ENCODE measurements around the gene HDHD5.

The HDHD5 gene

DNA sequence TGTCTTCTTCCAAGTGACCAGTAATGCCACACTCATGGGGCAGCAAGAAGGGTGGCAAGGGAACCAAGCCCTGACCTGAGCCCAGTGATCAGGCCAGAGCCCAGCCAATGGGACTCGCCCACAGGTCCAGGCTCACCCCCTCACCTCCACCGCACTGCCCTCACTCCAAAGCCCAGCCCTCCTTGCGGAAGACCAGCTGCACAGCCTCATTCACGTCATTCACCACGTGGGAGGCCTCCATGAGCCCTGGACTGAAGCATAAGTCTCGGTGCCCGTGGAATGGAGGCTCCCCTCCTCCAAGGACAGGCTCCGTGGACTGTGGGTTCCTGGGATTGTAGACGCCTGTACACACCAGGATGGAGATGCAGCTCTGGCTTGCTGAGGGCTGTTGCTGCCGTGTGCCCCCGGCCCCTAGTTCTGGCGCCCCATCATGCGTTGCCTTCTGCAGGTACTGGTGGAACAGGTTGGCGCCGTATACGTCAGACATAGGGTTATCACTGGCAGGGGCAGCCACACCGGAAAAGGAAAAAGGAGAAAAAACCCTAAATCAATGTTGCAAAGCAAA is 21.1 kb downstream of the HDHD5 start:
- Histone ChIP-seq H3K36me3 (ENCODE audit: control insufficient read depth, insufficient read depth, low read length) (peaks cover 49% of the 10 kb centered on the region), H3K27ac (ENCODE audit: low read depth, low read length) (no peak overlapping the region)

DNA sequence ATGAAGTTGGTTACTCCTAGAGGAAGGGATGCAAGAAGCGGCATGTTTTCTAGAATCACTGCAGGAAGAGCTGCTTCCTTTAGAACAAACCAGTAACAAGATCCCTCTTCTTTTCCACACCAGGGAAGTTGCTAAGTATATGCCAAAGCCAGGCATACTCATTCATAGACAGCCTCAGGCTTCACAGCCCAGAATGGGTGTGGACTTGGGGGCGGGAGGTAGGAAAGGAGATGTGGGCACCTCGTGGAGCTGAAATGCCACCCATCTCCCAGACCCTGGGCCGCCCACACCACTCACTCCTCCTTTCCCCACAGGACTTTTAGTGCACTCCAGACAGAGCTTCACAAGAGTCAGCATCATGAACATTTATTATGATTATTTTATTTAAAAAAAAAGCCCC is 21.9 kb downstream of the HDHD5 start:
- H3K27ac ChIP-seq (ENCODE audit: low read depth, low read length): no peak overlapping the region
- peaks cover 41% of the 10 kb centered on the region for H3K36me3 ChIP-seq (ENCODE audit: control insufficient read depth, insufficient read depth, low read length)
- no peaks in the 10 kb centered on the region for H3K9me3 ChIP-seq (ENCODE audit: control insufficient read depth, insufficient read depth, low read length)

More for the DNA sequence above, 21.1 kb downstream of the HDHD5 start:
- no peaks in the 10 kb centered on the region for H3K27me3 ChIP-seq (ENCODE audit: control insufficient read depth, insufficient read depth, low read length)
- H3K4me3 ChIP-seq (ENCODE audit: low read depth, low read length): no peak overlapping the region
- no peaks in the 10 kb centered on the region for H3K9me3 ChIP-seq (ENCODE audit: control insufficient read depth, insufficient read depth, low read length)
- no peak overlapping the region for H3K9ac ChIP-seq (ENCODE audit: low read depth, low read length)
- H3K4me1 ChIP-seq (ENCODE audit: control insufficient read depth, insufficient read depth, low read length): no peaks in the 10 kb centered on the region

GRCh38 chr22:17135153-17135760 is 23.8 kb downstream of the HDHD5 start:
- H3K27me3 ChIP-seq (ENCODE audit: control insufficient read depth, insufficient read depth, low read length): no peaks in the 10 kb centered on the region
- no peak overlapping the region for H3K9ac ChIP-seq (ENCODE audit: low read depth, low read length)
- no peaks in the 10 kb centered on the region for H3K9me3 ChIP-seq (ENCODE audit: control insufficient read depth, insufficient read depth, low read length)
- H3K36me3 ChIP-seq (ENCODE audit: control insufficient read depth, insufficient read depth, low read length): peaks cover 22% of the 10 kb centered on the region
- H3K4me1 ChIP-seq (ENCODE audit: control insufficient read depth, insufficient read depth, low read length): peaks cover 8% of the 10 kb centered on the region
- H3K27ac ChIP-seq (ENCODE audit: low read depth, low read length): no peak overlapping the region
- H3K4me3 ChIP-seq (ENCODE audit: low read depth, low read length): no peak overlapping the region

More for the DNA sequence above, 21.9 kb downstream of the HDHD5 start:
- Histone ChIP-seq H3K4me1 (ENCODE audit: control insufficient read depth, insufficient read depth, low read length) (no peaks in the 10 kb centered on the region), H3K4me3 (ENCODE audit: low read depth, low read length) (no peak overlapping the region), H3K9ac (ENCODE audit: low read depth, low read length) (no peak overlapping the region), H3K27me3 (ENCODE audit: control insufficient read depth, insufficient read depth, low read length) (no peaks in the 10 kb centered on the region)

GRCh38 chr22:17133137-17133536 is 25.9 kb downstream of the HDHD5 start:
- Histone ChIP-seq H3K9ac (ENCODE audit: low read depth, low read length) (no peak overlapping the region), H3K4me3 (ENCODE audit: low read depth, low read length) (no peak overlapping the region), H3K36me3 (ENCODE audit: control insufficient read depth, insufficient read depth, low read length) (peaks cover 7% of the 10 kb centered on the region), H3K4me1 (ENCODE audit: control insufficient read depth, insufficient read depth, low read length) (peaks cover 8% of the 10 kb centered on the region), H3K9me3 (ENCODE audit: control insufficient read depth, insufficient read depth, low read length) (no peaks in the 10 kb centered on the region), H3K27me3 (ENCODE audit: control insufficient read depth, insufficient read depth, low read length) (no peaks in the 10 kb centered on the region), H3K27ac (ENCODE audit: low read depth, low read length) (no peak overlapping the region)

GRCh38 chr22:17132112-17132511 is 27.0 kb downstream of the HDHD5 start:
- no peaks in the 10 kb centered on the region; the same call in none of the 2 replicates for H3K36me3 ChIP-seq (ENCODE audit: control insufficient read depth, insufficient read depth, low read length)
- H3K4me3 ChIP-seq (ENCODE audit: low read depth, low read length): no peak overlapping the region
- no peak overlapping the region for H3K27ac ChIP-seq (ENCODE audit: low read depth, low read length)
- peaks cover 8% of the 10 kb centered on the region for H3K4me1 ChIP-seq (ENCODE audit: control insufficient read depth, insufficient read depth, low read length)
- H3K27me3 ChIP-seq (ENCODE audit: control insufficient read depth, insufficient read depth, low read length): no peaks in the 10 kb centered on the region
- no peak overlapping the region for H3K9ac ChIP-seq (ENCODE audit: low read depth, low read length)
- H3K9me3 ChIP-seq (ENCODE audit: control insufficient read depth, insufficient read depth, low read length): no peaks in the 10 kb centered on the region

GRCh38 chr22:17131686-17132085 is 27.4 kb downstream of the HDHD5 start:
- Histone ChIP-seq H3K4me1 (ENCODE audit: control insufficient read depth, insufficient read depth, low read length) (peaks cover 8% of the 10 kb centered on the region), H3K27me3 (ENCODE audit: control insufficient read depth, insufficient read depth, low read length) (no peaks in the 10 kb centered on the region), H3K27ac (ENCODE audit: low read depth, low read length) (no peak overlapping the region), H3K4me3 (ENCODE audit: low read depth, low read length) (no peak overlapping the region), H3K9me3 (ENCODE audit: control insufficient read depth, insufficient read depth, low read length) (no peaks in the 10 kb centered on the region), H3K36me3 (ENCODE audit: control insufficient read depth, insufficient read depth, low read length) (no peaks in the 10 kb centered on the region; the same call in 1 of the 2 replicates), H3K9ac (ENCODE audit: low read depth, low read length) (no peak overlapping the region)

DNA sequence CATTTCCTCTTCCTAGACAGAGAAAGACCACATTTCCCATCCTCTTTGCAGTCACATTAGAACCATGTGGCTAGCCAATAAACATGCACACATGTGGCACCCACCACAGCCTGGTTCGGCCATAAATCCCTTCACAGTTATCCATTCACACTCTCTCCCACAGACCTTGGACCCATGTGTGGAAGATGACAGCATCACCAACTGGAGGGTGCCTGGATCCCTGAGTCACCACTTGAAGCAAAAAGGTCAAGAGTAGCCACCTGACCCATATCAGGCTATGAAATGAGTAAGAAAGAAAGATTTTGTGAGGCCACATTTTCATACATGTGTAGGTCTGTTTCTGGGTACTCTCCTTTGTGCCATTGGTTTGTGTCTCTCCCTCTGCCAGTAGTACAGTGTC is 28.9 kb downstream of the HDHD5 start:
- Histone ChIP-seq H3K36me3 (ENCODE audit: control insufficient read depth, insufficient read depth, low read length) (no peaks in the 10 kb centered on the region), H3K4me1 (ENCODE audit: control insufficient read depth, insufficient read depth, low read length) (peaks cover 8% of the 10 kb centered on the region), H3K4me3 (ENCODE audit: low read depth, low read length) (no peak overlapping the region), H3K27me3 (ENCODE audit: control insufficient read depth, insufficient read depth, low read length) (no peaks in the 10 kb centered on the region), H3K9me3 (ENCODE audit: control insufficient read depth, insufficient read depth, low read length) (no peaks in the 10 kb centered on the region), H3K27ac (ENCODE audit: low read depth, low read length) (no peak overlapping the region), H3K9ac (ENCODE audit: low read depth, low read length) (no peak overlapping the region)

DNA sequence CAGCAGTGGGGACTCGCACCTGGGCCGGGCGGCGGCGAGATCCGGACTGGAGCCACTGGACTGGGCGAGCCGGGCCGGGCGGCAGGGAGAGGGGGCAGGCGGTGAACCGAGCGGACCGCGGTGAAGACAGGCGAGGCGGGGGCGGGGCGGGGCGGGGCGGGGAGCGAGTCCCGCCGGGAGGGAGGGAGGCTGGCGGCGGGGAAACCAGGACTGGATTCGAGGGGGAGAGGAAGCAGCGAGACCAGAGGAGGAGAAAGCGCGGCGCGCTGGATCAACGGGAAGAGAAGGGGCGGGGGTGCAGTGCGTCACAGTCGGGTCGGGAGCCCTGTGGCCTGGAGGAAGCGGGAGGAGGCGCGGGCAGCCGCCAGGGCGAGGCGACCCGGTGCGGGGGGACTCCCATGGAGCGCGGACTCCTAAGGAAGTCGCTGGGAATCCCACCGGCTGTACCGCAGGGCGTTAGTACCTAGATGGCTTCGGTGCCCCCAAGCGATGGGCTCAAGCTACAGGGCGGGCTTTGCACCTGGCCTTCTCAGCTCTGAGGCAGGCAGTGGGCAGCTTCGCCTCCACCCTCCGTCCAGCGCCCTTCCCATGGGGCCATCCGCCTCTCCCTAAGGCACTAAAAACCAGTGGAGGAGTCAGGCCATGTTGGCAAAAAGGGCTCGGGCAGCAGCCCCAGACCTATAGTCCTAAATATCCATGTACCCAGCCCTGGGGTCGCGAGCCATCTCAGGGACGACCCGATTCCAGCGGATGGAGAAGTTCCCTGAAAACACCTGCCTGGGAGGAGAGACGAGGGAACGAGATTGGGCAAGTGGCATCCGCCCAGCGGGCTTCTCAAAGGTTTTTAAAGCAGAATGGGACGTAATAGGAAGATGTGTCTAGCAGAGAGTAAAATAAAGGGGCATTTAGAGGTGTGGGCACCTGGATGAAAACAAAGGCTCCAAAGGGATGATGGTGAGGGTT is 37.6 kb downstream of the HDHD5 start, which contains the start of gene TMEM121B:
TSS of gene TMEM121B (minus strand) at position 128 of the 963 bp plus-strand sequence. CDS start 233 bp downstream, outside the sequence.
- Histone ChIP-seq H3K4me1 (ENCODE audit: control insufficient read depth, insufficient read depth, low read length) (peaks cover 25% of the 10 kb centered on the region), H3K4me3 (ENCODE audit: low read depth, low read length) (peak within 1 kb of the TSS; percentile 69), H3K27me3 (ENCODE audit: control insufficient read depth, insufficient read depth, low read length) (peaks cover 4% of the 10 kb centered on the region; the same call in 1 of the 2 replicates), H3K9me3 (ENCODE audit: control insufficient read depth, insufficient read depth, low read length) (no peaks in the 10 kb centered on the region), H3K9ac (ENCODE audit: low read depth, low read length) (peak within 1 kb of the TSS; percentile 45; the same call in 1 of the 2 replicates), H3K27ac (ENCODE audit: low read depth, low read length) (peak within 1 kb of the TSS; percentile 14), H3K36me3 (ENCODE audit: control insufficient read depth, insufficient read depth, low read length) (no peaks in the 10 kb centered on the region)

- Histone ChIP-seq H3K27me3 (ENCODE audit: control insufficient read depth, insufficient read depth, low read length) (peaks cover 4% of the 10 kb centered on the region; the same call in 1 of the 2 replicates), H3K36me3 (ENCODE audit: control insufficient read depth, insufficient read depth, low read length) (no peaks in the 10 kb centered on the region), H3K4me3 (ENCODE audit: low read depth, low read length) (peak overlapping the region; percentile 68; the same call in 1 of the 2 replicates), H3K27ac (ENCODE audit: low read depth, low read length) (no peak overlapping the region), H3K4me1 (ENCODE audit: control insufficient read depth, insufficient read depth, low read length) (peaks cover 27% of the 10 kb centered on the region), H3K9ac (ENCODE audit: low read depth, low read length) (0 out of 2 replicates have a peak overlapping the region, but pooled peaks have one; percentile 23), H3K9me3 (ENCODE audit: control insufficient read depth, insufficient read depth, low read length) (no peaks in the 10 kb centered on the region)
Measured at GRCh38 chr22:17120711-17121232, 38.3 kb downstream of the HDHD5 start.

DNA sequence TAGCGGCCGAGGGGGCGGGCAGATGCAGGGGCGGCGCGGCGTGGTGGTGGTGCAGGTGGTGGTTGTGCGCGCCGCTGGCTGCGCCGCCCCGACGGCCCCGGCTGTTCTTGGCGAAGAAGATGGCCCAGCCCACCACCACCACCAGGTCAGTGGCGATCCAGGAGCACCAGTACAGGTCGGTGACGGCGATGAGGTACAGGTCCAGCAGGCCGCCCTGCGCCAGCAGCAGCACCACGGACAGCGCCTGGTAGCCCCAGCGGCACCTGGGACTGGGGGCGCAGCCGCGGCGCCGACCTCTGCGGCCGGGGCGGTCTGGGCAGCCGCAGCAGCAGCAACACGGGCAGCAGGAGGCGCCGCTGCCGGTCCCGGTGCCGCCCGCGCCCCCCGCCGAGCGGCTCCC is 38.8 kb downstream of the HDHD5 start:
- Histone ChIP-seq H3K27ac (ENCODE audit: low read depth, low read length) (no peak overlapping the region), H3K36me3 (ENCODE audit: control insufficient read depth, insufficient read depth, low read length) (no peaks in the 10 kb centered on the region), H3K27me3 (ENCODE audit: control insufficient read depth, insufficient read depth, low read length) (peaks cover 4% of the 10 kb centered on the region; the same call in 1 of the 2 replicates), H3K9ac (ENCODE audit: low read depth, low read length) (no peak overlapping the region), H3K4me1 (ENCODE audit: control insufficient read depth, insufficient read depth, low read length) (peaks cover 27% of the 10 kb centered on the region), H3K4me3 (ENCODE audit: low read depth, low read length) (peak overlapping the region; percentile 68; the same call in 1 of the 2 replicates), H3K9me3 (ENCODE audit: control insufficient read depth, insufficient read depth, low read length) (no peaks in the 10 kb centered on the region)
